Raji (cell line): Measurements from ENCODE around the gene TNNC1.

Experiments
- POLR2A ChIP-seq: IDR thresholded peaks from 2 replicates; pipeline ENCODE4 v1.6.1; 2011; ENCODE audit warnings: low read depth, low read length, control low read depth; ENCODE audit not compliant: insufficient read depth

Gene TNNC1

DNA sequence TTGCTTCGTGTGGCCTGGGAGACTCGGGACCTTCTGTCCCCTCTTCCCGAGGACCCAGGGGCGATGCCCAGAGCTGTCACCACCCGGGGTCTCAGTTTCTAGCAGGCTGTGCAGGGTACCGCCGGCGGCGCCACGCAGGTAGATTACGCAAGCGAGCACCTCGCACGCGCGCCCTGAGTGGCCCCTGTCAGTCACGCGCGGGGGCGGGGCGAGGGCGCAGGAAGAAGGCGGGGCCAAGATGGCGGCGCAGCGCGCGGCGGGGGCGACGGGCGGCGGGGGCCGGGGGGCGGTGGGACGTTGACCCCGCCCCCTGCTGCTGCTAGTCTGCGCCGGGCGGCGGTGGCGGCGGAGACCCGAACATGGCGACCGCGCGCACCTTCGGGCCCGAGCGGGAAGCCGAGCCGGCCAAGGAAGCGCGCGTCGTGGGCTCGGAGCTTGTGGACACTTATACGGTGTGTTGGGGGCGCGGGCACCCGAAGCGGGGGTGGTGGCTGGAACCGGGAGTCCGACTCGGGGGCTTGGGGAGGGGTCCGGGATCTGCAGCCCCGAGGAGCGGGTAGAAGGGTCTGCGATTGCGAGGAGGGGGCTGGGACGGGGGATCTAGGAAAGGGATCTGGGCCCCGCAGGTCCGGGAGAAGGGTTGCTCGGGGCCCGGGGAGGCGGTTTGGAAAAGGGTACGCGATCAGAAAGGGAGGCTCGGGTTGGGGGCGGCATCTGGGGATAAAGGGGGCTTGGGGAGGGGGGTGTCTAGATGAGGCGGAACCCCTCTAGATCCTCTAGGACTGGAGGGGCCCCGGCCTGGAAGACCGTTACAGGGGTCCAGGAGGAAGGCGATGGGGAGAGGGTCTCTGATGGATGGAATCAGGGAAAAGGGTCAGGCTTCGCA, 1.7 kb upstream of the TNNC1 start, which contains the start of gene NISCH:
Gene NISCH (plus strand): TSS at position 322 of the 886 bp plus-strand sequence. CDS start 38 bp downstream, at position 360.
- TF ChIP-seq POLR2A = peak; percentile 87

DNA sequence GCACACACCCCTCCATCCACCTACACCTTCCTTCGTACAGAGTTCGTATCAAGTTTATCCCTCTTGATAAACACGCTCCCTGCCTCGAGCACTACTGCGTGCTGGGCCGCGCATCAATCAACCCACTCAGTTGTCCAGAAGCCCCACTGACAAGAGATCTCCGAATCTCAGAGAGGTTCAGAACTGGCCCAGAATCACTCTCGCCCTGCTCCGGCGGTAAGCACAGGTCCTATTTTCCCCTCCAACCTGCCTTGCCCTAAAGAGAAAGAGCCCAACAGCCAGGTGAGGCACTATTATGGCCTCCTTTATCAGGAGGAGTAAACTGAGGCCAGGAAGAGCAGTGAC, 1.1 kb upstream of the TNNC1 start:
- no peak for TF ChIP-seq POLR2A

DNA sequence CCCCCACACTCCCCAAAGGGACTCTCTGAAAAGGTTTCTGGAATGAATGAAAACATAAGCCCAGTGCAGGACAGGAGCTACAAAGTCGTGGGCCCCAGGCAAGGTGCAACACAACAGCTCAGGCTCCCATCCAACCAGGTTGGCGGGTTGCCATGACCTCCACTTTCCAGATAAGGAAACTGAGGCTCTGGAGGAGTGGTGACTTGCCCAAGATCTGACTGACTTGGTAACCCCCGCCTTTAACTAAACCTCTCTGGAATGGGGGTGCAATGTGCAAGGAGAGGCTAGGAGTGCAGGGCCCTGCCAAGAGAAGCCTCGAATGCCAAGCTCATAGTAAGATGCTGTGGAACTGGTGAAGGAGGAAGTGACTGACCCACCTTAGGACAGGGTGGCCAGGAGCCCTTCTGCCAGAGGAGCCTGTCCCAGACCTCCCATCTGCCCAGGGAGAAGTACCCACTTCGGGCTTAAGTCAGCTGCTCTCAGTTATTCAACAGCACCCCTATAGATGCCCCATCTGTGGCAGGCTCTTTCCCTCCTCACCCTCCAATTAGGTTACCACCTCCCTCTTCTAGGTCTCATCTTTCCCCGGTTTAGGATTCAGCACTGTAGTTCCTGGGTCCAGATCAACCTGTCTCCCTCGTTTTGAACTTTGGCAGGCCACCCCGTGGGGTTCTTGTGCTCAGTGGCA, 553 bp upstream of the TNNC1 start:
- no peak for TF ChIP-seq POLR2A

DNA sequence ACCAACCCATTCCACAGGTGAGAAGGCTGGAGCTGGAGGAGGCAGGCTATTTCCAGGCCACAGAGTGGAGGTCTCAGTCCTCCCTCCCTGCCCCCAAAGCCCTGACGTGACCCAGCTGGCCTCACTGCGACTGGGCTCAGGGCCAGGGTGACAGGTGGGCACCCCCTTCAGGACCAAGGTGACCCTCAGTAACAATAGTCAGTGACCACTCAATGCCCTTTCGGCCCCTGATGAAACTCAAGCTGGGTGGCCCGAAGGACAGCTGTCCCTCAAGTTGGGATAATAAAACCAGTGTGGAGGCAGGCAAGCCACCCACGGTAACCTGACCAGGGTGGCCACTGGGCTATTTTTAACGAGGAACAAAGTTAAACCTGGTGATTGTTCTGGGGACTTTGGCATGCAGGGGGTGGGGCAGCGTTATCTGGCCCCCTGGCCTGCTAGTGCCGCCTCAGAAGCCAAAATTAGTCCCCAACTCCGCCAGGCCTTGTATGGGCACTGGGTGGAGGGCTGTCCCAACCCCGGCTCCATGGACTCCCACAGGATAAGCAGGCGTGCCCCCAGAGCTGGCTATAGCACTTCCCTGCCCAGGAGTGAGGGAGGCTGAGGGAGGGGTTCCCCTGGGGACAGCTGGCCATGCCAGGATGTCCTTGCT, 1.1 kb downstream of the TNNC1 start:
- TF ChIP-seq POLR2A = no peak

DNA sequence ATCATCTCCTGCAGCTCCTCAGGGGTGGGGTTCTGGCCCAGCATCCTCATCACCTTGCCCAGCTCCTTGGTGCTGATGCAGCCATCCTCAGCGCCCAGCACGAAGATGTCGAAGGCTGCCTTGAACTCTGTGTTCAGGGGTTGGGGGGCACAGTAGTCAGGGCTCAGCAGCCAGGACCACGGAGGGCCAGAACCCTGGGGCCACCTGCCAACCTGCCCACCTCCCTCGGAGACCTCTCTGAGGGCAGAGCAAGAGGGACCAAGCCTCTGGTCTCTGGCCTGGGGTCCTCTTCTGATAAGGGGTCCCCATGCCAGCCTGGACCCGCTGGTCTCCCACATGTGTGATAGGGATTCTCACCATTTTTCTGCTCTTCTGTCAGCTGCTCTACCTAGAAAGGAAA, 1.7 kb downstream of the TNNC1 start:
- no peak for TF ChIP-seq POLR2A

DNA sequence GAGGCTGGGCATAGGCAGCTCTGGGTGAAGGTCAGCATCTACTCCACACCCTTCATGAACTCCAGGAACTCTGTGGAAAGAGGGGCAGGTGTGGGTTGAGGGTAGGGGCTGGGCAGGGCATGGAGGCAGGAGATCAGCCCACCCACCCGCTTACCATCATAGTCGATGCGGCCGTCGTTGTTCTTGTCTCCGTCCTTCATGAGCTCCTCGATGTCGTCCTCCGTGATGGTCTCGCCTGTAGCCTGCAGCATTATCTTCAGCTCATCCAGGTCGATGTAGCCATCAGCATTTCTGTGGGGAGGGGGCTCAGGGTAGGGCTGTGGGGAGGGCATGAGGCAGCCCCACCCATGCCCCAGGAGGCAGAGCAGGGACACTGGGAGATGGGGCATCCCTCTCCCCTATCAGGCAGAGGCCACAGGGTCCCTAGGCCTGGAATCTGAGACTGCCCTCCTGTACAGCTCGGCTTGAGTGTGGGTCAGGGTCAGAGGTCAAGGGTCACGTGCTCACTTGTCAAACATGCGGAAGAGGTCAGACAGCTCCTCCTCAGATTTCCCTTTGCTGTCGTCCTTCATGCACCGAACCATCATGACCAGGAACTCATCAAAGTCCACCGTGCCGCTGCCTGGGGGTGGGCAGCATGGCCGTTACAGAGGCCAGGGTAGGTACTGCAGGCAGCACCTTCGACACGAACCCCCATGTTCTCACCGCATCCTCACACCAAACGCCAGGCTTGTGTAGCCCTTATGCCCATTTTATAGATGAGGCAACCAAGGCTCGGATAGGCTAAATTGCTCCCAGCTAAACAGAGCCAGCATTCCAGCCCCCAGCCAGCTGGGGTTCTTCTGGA, 2.4 kb downstream of the TNNC1 start:
- no peak for TF ChIP-seq POLR2A

DNA sequence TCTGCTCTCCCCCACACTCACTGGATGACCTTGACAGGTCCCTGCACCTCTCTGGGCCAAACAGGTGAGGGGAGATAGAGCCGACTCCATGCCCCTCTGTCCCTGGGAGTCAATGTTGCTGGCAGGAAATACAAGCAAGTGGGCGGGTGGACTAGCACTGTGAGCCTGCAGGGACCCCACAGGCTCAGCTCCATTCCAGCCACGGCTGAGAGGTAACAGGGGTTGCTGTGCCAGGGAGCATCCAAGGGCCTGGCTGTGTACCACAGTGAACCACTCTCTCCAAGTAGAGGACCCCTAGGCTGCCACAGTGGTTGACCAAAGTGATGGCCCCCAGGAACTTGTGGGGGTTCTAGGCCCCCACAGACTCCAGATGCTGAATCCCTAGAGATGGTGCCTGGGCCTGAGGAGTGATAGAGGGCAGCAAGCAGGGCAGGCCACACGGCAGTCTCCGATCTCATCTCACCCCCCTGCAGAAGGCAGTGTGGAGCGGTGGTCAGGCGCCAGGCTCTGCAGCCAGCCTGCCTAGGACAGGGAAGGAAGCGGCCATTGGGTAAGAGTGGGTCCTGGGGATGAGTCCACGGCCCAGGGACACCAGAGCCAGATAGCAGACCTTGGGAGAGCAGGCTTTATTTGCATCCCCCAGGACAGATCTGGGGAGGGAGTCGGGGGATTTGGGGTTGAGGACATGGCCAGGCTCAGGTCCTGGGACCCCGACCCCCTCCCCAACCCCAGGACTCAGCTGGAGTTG, 3.2 kb downstream of the TNNC1 start:
- no peak for TF ChIP-seq POLR2A

DNA sequence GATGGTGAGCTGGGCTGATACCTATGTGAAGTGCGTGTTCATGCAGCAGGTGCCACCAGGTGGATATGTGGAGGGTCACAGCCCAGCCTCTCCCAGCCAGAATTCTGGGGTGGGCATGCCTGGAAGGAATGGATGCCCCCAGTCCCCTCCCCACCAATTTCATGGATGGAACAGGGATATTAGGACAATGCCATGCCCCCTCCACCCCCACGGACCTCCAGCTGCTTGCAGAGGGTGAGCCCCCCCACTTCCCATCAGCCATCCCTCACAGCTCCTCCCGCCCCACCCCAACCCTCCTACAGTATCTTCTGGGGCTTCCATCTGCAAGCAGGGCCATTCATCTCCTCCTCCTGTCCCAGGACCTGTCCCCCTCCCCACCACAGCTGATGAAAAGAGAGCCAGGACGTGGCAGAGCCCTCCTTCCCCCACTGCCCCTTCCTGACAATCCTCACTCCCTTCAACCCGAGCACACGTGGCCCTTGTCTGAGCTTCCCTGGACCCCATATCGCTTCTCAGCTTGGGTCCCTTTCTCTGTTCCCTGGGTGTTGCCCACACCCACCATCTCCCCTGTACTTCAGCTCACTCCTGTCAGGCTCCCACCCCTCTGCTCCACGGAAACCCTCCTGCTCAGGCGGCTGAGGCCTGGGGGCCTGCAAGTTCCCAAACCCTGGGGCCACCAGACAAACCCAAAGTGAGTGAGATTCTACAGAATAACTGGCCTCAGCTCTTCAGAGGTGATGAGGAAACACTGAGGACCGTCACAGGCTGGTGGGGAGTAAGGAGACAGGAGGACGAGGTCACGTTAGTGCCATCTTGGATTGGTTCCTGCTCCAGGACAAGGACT, 6.1 kb downstream of the TNNC1 start:
- no peak for TF ChIP-seq POLR2A

DNA sequence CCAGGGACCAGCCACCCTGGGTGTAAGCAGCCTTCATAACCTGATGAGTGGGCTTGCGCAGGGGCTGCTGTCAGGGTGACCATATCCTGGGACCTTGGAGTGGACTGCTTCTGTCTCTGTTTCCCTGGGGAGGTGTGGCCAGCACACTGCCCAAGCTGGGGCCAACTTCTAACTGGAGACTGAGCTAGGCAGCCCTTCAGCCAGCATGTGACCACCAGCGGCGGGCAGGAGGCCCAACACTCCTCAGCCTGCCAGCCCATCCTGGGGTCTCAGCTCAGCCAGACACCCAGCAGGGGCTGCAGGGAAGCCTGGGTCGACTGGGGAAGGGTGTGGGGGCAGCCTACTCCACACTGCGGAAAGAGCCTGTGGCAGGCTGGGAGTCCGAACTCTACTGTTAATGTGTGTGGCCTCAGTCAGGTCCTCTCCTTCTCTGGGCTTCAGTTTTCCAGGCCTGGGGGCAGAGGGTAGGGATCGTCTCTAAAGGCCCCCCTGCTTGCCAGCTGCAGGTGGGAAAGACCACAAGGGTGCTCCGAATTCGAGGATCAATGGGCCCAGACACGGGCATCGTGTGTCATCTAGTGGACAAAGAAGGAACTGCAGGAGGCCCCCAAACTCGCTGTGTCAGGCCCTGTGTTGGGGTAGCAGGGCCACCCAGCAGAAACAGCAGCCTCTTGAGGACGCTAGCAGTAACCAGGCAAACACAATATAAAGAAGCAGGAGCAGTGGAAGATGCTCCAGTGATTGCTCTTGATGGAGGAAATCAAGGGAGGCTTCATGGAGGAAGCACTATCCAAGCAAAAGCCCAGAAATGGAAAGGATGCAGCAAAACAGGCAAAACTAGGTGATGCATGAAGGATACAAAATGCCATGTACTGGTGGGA, 7.0 kb downstream of the TNNC1 start:
- 0 out of 2 replicates have a peak, but pooled peaks have one; percentile 23 for TF ChIP-seq POLR2A

DNA sequence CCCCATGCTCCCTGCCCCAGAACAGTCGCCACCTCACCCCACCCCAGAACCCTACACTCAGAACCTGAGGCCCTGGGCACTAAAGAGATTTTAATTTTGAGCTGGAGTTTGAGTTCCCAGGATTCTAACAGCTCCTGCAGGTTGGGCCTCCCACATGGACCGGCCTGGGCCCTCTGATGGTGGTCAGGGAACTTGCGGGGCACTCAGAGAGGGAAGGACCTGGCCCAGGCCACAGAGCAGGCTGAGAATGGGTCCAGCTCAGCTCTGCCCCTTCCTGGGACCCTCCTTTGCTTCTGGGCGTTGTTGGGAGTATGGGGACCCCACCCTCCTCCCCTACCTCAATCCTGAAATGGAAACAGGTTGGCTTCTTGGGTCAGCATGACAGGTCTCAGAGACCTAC, 7.8 kb downstream of the TNNC1 start:
- no peak for TF ChIP-seq POLR2A

DNA sequence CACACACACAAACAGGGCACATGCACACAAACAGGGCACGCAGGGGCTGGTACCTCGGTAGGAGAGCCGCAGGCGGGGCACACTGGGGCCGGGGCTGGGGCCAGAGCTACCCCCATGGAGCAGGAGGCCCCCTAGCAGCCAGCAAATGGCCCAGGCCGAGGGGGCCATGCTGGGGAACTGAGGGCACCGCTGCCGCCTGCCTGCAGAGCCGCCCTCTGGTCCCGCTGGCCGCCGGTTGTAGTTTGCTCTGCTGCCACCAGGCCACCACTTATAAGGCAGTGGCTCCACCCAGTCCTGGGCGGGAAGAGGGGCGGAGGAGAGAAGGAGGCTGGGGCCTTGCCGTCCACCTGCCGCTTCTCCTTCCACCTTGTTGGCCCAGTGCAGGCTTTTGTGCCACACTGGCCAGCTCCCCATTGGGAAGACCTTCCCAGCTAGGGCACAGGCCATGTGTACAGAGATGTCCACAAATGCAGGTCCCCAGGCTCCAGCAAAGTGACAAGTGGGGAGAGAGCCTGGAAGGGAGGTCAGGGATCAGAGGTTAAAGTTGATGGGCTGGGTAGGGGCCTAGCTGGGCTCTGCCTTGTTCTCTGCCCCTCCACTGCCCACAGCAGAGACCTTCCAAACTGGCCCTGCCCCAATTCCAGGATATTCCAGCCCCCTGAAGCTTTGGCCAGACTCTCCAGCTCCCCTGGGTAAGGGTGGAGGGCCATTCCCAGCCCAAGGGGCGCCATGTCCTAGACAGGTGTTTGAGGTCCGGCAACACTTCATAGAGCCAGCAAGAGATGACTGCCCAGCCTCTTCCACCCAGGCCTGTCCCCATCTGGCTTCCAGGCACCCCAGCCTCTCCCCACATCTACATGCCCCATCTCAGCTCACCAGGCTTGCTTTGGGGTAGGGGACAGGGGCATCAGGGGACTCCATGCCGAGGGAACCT, 8.7 kb downstream of the TNNC1 start, which contains the start of gene SEMA3G:
Gene SEMA3G (minus strand): TSS at position 244 of the 934 bp plus-strand sequence. CDS start 76 bp downstream, at position 168.
- TF ChIP-seq POLR2A = peak; percentile 95
